CD4-positive, alpha-beta T cell treated with Interleukin-2 at 100 ng/mL for 4 hours (primary cell): ENCODE measurements around the gene VPS13D.

ENCODE experiments used
- DNase-seq: peaks from one replicate; pipeline ENCODE4 v3.0.0-alpha.2; 2020; ENCODE audit warnings: low spot score

VPS13D gene

DNA sequence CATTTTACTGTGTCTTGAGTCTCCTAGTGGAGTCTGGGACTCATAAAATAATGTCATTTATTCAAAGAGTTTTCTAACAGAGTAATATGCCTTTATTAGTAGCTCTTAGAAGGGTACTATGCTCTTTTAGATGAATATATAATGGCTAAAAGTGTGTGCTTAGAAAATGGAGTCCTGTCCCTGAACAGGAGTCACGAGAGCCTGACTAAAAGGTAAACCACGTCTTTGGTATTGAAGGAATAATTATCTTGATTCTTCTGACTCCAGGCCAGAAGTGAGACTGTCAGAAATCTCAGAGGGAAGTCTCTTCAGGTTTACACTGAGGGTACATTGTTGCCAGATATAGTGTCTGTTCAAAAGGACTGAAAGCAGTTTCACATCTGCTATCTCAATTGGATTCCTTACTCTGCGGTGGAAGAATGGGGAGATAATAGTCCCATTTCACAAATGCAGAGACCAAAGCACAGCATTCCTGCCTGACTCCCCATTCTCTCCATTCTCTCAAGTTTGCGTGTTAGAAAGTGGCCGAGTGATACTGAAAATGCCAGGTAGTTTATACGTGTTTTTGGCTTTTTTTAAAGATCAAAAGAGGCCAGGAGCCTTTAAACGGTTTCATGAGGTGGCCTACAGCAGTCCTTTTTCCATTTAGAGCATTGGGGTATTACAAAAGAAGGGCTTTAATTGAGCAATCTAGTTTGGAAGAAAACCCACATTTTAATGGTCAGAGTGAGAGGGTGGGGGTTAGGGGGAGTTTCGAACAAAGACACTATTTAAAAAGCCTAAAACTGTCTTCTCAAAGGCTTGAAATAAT, 176.6 kb downstream of the VPS13D start:
- DNase-seq = no peak

DNA sequence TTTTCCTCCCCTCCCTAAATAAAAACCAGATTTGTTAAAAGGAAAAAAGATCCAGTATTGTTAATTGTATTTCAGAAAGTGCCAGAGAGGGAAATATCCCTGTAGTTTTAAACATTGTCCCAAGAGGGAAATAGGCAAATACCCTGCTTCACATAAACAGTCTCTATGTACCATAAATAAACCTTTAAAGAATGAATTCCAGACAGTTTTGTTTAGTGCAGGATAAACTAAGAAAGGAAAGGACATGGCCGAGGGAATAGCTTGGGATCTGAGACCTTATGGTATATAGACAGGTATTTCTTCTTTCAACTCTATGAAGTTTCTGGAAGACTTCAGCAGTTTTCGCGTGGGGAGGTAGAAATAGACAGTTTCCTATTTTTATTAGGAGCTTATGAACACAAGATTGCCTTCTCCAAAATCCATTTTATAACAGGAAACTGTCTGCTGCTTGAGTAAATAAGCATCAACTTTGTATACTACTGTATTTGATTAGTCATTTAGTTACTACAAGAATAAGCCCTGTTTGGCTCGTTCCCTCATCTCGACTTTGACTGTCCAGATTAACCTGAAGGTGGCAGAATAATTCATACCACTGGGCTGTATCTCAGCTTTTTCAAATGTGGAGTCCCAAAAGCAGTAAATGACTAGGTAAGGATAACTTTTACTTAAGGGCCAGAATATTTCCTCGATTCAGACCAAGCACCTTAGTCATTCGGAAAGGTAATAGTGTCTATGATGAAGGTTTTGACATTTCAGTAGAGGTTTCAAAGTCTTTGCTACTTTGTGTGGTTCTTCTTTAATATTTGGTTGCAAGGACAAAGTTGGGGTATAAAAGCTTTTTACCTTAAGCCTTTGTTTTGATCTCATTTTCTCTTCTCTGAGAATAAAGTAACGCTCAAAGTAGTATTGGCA, 177.5 kb downstream of the VPS13D start:
- peak; percentile 62 for DNase-seq

- no peak for DNase-seq
Observed at GRCh38 chr1:12407962-12408454, 178.2 kb downstream of the VPS13D start.

- no peak for DNase-seq
Observed at GRCh38 chr1:12408662-12409061, 178.8 kb downstream of the VPS13D start.

DNA sequence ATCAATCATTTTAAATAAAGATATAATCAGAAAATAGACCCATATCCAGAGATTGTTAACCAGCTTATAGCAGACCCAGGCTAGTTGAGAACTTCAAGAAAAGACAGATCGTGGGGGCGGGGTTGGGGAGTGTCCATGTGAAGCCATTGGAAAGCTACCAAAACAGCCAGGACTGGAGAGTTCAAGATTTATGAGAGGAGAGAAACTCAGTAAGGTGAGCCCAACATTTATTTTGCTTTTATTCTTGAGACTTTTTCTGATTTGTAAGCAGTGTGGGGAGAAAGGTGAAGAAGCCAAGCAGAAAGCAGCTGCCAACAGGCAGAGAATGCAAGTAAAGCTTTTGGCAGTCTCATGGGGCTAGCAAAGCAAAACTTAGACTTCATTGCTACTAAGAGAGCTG, 179.9 kb downstream of the VPS13D start:
- no peak for DNase-seq

DNA sequence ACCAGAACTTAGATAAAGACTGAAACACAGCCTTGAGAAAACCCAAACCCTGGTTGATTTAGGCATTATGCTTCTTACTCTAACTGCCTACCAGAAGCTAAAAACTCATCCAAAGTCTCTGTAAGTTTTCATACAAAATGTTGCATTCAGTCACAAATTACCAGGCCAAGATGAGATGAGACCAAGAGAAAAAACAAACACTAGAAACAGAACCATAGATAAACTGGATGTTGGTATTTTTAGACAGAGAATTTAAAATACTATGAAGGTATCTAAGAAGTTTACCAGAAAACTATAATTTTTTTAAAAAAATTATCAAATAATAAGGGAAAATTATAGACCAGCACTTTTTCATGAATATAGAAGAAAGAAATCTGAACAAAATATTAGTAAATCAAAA, 180.5 kb downstream of the VPS13D start:
- DNase-seq = no peak

GRCh38 chr1:12411098-12411497, 181.3 kb downstream of the VPS13D start:
- no peak for DNase-seq

- no peak for DNase-seq
Observed at GRCh38 chr1:12411747-12412146, 181.9 kb downstream of the VPS13D start.

DNA sequence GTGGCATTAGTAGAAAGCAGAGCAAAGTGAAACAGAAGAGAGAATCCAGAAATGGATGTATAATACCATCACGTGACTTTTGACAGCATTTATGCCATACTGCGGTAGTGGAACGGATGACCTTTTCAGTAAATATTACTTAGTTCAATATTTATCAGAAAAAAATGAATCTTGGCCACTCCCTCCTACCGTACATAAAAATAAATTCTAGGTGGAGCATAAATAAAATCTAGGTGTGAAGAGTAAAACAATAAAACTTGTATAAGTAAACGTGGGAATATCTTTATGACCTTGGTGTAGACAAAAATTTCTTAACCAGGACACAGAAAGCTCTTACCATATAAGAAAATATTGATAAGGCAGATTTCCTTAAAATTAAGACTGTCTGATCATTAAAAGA, 182.6 kb downstream of the VPS13D start:
- DNase-seq = no peak

DNA sequence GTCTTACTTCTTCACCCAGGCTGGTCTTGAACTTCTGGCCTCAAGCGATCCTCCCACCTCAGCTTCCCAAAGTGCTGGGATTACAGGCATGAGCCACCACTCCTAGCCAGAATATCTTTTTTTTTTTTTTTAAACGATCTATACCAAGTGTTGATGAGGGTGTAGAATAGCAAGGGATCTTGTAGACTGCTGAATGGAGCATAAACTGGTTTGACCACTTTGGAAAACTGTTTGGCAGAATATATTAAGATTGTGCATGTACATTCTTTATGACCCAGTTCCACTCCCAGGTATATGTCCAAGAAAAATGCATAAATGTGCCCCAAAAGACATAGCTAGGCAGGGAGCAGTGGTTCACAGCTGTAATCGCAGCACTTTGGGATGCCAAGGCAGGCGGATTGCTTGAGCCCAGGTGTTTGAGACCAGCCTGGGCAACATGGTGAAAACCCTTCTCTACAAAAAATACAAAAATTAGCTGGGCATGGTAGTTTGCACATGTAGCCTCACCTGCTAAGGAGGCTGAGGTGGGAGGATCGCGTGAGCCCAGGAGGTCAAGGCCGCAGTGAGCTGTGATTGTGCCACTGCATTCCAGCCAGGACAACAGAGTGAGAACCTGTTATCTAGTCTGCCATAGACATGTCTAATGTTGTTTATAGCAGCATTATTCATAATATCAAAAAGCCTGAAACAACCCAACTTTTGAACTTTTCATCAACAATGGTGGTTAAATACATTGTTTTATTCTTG, 184.0 kb downstream of the VPS13D start:
- no peak for DNase-seq

- DNase-seq = no peak
Observed at GRCh38 chr1:12414444-12415018, 184.7 kb downstream of the VPS13D start.

DNA sequence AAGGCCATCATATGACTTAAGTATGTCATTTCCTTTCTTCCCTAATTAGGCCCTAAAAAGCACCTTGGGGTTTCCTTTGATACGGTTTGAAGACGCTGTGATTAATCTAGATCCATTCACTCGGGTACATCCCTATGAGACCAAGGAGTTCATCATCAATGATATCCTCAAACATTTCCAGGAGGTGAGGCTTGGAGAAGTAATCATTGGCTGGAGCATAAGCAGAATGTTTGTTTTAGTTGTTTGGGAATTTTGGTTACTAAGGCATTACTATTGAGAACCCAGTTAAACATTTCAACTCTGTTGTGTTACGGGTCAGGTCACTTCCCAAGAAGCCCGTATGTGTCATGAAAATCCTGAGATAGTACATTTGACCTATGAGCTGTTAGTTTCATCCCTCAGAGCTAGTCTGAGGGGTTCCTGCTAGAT, 185.2 kb downstream of the VPS13D start:
- no peak for DNase-seq

- no peak for DNase-seq
Observed at GRCh38 chr1:12416101-12416500, 186.3 kb downstream of the VPS13D start.

DNA sequence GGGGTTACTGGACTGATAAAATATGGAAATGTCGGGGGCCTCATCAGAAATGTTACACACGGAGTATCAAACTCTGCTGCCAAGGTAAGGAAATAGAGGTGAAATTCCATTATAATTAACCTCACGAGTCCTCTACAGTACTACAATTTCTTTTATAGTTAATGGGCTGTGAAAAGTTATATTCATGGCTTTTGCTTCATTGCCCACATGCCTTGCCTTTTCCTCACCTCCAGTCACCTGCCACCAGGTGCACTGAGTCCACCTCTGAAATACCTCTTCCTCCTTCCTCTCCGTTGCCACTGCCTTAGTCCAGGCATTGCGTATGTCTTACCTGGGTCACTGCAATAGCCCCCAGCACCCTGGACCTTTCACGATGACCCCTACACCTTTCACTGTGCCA, 186.9 kb downstream of the VPS13D start:
- DNase-seq = no peak

DNA sequence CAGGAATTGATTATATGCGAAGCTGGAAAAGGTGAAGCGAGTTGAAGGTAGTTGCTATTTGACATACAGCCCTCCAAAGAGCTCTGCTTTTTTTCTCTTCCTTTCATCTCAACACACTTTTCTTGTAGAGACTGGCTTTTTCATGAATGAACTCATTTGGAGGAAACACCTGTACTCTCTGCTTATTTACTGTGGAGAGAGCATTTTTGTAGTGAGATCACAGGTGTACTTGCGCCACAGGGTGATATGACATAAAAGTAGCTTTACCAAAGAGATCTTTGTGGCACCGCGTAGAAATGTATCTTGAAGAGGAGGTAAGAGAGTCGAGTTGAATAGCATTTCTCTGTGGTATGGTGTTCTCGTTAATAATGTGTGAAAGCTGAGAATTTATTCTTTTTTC, 187.6 kb downstream of the VPS13D start:
- DNase-seq = no peak

GRCh38 chr1:12420171-12420570, 190.3 kb downstream of the VPS13D start:
- DNase-seq = no peak

- DNase-seq = no peak
Observed at GRCh38 chr1:12422488-12422887, 192.7 kb downstream of the VPS13D start.

DNA sequence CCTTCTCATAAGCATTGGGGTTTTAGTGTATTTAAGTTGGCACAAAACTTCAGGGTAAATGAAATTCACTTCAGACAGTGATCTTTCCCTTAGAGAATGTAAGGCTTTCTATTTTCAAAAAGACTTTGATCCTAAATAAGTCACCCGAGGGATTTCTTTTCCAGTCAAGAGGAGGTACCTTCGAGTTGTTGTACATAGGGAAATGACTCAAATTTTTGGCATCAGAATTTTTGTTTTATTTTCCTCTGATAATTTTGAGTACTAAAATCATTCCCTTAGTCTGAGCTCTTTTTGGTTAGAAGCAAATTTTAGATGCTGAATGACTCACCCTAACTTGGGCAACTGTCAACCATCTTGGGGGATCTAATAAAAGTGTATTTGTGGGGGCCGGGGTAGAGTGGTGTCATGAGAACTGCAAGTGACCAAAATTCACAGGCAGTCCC, 194.3 kb downstream of the VPS13D start:
- no peak for DNase-seq

DNA sequence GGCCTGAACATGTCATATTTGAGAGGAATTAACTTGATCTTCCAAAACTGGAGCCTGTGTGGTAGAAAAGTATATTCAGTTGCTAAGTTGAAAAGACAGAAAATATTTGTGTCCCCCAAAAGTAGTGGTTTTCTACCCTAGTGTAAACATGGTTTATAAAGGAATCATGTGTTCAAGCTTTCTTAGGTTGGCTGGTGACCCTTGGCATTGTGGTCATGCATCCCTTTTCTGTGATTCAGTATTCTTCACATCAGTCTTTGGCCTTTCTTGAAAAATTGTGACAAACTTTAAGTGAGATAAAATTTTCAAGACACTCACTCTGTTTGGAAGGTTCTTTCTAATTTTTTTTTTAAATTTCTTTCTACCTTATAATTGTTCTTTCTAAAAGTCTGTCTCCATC, 195.0 kb downstream of the VPS13D start:
- no peak for DNase-seq

- no peak for DNase-seq
Observed at GRCh38 chr1:12426030-12426429, 196.2 kb downstream of the VPS13D start.

- no peak for DNase-seq
Observed at GRCh38 chr1:12428334-12428733, 198.5 kb downstream of the VPS13D start.

DNA sequence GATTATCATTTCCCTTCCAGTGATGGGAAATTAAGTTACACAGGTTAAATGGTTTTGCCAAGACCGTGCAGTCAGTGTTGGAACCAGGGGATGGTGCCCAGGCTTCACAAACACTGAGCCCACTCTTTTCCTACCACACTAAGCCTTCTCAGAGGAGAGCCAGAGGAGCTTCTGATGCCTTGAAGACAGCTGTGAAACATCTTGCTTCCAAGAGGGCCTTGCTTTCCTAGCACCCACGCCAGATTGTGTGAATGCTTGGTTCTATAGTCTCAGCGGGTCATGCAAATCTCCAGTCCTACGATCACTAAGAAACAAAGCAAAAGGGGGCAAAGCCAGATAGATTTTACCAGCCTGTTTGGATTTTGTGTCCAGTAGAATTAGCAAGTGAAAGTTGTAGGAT, 200.7 kb downstream of the VPS13D start:
- no peak for DNase-seq
